HCT116 (cell line): ENCODE data around the gene SRGAP1.

Source experiments
- CTCF ChIP-seq, 3 experiments: fragments of 200-600 bp in 1 of 3; sonication (generic) in 1 of 3; IDR thresholded peaks in 2 of 3; conservative IDR thresholded peaks in 1 of 3; 2 replicates each; pipeline ENCODE4 v1.5.1; 2012 to 2017; ENCODE audit warnings: low read depth in 2 of 3, low read length in 2 of 3, antibody characterized with exemption in 1 of 3, borderline replicate concordance in 1 of 3, control low read depth in 1 of 3, mild to moderate bottlenecking in 1 of 3, mixed read lengths in 1 of 3, mixed run types in 1 of 3, moderate library complexity in 1 of 3; ENCODE audit not compliant: insufficient read depth in 1 of 3
- EZH2 ChIP-seq: fragments of 200-600 bp; sonication (generic); IDR thresholded peaks from 2 replicates; pipeline ENCODE4 v1.6.1; 2017; ENCODE audit warnings: antibody characterized with exemption, mixed run types
- MAX ChIP-seq: IDR thresholded peaks from 2 replicates; pipeline ENCODE4 v1.6.1; 2012
- POLR2A ChIP-seq: IDR thresholded peaks from 2 replicates; pipeline ENCODE4 v1.7.0; 2011; ENCODE audit warnings: borderline replicate concordance; ENCODE audit not compliant: insufficient read depth, insufficient read length; ENCODE audit errors: extremely low read depth
- SRF ChIP-seq: IDR thresholded peaks from 2 replicates; pipeline ENCODE4 v1.6.1; 2012; ENCODE audit warnings: low read depth

- TF ChIP-seq MAX: no peak
- TF ChIP-seq CTCF (IDR thresholded peaks at IDR 0.05 in 2 of 3, conservative IDR thresholded peaks at IDR 0.05 in 1 of 3; ENCODE audit: borderline replicate concordance in 1 of 3, insufficient read depth in 1 of 3, low read depth in 2 of 3, low read length in 2 of 3): no peak
- TF ChIP-seq POLR2A: no peak
- no peak for TF ChIP-seq SRF
- TF ChIP-seq EZH2: no peak
These were observed 241.5 kb downstream of the SRGAP1 start for GRCh38 chr12:64085996-64086395.
